HG02678 (cell line): ENCODE data around the gene PVALEF.

ENCODE experiments used
- ATAC-seq: cut with Tn5 transposase; IDR thresholded peaks from one replicate; pipeline ENCODE4 v1.9.1; 2021; ENCODE audit warnings: mild to moderate bottlenecking, moderate library complexity; ENCODE audit not compliant: unreplicated experiment

The PVALEF gene

DNA sequence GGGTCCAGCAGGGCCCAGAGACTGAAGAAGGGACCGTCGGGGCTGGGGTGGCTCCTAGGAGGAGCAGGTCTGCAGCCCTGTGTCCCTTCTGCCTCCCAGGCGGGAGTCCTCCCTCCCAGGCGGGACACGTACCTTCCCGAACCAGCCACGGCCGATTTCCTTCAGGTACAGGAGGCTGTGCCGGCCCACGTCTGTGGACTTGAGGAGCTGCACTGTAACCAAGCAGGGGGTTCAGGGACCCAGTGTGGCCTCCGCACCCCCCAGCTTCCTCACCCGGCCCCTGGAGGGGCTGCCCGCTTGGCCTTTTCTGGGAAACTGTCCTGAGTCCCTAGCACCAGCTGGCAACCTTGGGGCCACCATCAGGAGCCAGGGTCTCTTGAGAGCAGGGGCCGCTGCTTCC is 37.0 kb upstream of the PVALEF start:
- no peak for ATAC-seq

DNA sequence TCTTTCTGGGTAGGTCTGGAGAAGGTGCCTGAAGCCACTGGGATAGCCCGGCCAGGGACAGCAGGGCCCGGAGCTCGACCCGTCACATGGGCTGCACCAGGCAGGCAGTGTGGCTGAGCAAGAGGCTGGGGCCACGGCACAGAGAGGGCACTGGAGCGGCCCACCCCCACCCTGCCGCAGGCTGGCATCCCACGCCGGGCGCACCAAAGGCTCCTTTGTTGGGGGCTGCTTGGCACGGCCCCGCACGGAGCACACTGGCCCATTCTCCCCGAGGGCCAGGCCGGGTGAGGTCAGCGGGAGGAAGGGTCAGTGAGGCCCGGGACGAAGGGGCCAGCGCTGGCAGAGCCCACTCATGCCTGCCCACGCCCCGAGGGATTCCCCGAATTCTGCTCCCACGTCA is 36.5 kb upstream of the PVALEF start:
- ATAC-seq: no peak

DNA sequence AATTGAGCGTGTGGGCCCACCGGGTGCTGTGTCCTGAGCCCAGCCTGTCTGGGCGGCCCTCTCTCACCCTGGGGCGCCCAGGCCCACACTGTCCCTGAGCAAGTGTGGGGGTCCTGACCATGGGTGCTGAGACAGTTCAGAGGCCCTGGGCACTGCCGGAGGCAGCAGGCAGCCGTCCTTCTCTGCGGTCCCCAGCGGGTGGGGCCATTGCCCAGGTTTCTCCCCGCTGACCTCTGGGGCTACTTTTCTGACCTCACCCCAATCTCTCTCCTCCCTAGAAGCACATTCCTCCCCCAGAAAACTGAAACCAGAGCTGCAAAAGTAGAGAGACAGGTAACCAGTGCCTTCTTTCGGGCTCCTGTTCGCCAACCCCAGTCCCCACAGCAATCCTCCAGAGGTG is 36.0 kb upstream of the PVALEF start:
- no peak for ATAC-seq

DNA sequence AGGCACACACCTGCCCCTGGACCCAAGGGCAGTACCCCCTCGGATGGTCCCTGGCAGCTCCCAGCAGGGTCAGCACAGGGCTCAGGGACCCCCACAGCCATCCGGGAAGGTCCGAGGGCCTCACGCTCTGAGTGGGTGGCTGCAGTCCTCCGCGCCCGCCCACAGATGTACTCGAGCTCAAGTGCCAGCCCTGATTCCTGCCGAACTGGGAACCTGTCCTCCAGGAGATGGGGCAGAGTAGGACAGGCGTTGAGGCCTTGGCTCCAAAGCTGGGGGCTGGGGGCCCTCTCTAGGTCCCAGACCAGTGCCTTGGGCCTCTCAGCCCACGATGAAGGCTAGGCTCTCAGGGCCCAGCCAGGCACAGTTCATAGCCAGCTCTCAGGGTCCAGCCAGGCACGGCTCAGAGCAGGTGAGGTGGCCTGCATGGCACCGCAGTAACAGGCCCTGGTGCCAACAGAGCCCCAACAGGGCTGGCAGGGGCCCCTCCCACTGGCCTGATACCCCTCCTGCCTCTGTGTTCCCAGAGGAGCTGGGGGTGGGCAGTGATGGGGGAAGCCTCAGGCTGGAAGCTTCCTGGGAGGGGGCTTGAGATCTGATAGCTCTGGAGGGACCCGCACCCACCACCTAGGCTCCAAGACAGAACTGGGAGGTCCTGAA is 35.5 kb upstream of the PVALEF start:
- no peak for ATAC-seq

DNA sequence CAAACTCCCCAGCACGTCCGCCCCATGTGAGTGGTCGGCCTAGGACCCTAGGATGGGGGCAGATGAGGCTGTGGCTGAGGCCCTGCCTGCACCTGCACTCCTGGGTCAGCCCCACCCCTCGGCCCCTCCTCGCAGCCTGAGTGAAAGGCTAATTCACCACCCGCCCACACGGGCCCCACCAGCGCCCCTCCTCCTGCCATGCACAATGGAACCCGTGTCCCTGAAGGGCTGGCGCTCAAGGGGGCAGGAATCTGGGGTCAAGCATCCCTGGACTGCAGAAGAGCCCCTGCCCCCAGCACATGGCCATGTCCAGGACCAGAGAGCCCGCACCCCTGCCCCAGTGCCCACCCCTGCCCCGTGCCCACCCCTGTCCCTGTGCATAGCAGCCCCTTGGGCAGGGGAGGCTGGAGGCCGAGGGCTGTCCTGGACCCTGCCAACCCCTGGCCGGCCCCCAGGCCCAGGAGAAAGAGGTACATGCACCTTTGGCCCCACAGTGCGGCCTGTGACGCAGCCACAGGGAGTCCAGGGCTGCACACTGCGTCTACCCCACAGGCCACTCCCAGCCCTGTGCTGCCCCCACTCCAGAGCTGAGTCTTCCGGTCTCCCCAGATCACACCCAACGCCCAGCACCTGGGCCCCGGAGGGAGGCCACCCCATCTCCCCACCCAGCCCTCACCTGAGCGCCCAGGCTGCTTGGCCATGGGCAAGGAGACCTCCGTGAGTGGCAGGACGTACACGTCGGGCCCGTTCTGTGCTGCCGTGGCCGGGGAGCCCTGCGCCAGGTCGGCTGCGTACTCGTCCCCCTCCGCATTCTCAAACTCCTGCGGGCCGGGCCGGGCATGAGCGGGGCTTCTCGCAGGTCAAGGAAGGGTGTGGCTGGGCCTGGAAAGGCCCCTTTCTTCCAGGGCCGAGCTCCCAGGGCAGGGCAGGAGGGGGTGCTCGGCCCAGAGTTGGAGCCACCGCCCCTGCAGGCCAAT is 34.6 kb upstream of the PVALEF start:
- ATAC-seq: no peak

DNA sequence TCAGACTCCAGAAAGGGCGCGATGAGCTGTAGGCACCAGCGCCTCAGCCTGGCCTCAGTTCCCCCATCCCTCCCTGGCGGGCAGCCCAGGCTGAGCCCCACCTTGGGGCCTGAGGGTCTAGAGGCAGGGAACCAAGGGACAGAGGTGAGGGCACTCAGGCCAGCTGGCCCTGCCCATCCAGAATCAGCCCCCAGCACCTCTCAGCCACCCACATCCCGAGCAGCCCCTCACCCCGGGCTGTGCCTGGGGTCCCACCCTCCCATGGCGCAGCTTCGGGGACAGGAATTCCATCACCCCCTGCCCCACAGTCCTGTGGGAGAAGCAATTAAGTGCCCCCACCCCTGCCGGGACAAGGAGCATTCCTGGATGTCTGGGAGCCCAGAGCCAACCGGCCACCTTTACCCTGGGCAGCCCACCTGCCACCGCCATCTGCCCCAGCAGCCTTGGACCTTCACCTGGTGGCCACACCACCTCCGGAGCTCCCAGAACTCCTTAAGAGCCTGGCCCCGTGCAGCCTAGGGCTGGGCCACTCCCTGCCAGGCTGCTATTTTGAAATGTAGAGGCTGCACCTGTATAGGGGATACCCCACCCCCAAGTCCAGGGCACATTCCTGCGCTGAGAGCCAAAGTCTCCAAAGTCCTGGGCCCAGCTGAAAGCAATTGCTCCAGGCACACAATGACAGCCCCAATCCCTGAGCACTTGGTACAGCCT is 33.7 kb upstream of the PVALEF start:
- ATAC-seq: no peak

DNA sequence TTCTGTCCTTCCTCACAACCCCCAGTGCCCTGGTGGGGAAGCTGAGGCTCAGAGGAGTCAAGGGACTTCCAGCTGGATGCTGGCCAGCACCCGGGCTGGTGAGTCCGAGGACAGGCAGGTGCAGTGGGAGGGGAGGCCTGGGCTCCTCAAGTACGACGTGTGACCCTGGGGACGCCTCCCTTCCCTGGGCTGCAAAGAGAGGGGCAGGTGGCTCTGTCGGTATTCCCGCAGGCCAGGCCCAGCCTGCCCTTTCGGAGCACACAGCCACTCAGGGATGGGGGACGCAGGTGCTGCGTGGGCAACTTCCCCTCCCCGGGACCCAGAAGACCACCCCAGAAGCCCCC is 33.1 kb upstream of the PVALEF start:
- no peak for ATAC-seq

DNA sequence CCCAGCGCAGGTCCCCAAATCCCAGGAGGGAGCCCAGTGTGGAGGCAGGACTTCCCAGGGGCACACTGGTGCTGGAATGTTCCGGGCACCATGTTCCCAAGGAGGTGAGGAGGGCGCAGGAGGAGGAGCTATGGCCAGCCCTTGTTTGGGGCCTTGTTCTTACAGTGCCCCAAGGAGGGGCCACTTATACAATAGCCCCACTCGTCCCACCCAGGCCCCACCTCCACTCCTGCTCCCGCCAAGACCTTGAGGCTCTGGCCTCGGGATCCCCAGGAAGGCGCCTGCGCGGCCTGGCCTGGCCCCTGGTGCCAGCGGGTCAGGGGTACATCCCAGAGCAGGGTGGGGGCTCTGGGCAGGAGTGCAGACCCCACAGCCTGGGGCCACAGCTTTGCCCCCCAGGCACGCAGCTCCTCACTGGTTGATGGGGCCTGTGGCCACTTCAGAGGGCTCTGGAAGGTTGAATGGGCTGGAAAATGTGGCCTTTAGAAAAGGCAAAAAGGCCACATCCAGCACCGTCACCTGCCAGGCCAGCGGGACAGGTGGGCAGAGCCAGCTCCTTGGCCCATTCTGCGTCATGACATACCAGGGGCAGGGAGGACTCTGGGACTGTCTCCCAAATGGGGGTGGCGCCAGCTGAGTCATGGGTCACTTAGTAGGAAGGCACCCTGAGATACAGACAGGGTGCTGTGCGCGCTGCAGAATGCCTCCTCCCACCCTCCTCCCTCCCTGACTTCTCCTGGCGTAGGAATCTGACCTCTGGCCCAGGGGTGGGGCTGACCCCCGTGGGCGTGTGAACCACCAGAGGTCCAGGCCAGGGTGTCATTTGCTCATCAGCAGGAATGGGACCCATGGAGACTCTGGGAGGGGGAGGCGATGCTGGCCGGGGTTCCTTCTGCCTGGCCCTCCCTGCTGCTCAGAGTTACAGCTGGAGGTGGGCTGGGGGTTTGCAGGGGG is 32.3 kb upstream of the PVALEF start:
- no peak for ATAC-seq

DNA sequence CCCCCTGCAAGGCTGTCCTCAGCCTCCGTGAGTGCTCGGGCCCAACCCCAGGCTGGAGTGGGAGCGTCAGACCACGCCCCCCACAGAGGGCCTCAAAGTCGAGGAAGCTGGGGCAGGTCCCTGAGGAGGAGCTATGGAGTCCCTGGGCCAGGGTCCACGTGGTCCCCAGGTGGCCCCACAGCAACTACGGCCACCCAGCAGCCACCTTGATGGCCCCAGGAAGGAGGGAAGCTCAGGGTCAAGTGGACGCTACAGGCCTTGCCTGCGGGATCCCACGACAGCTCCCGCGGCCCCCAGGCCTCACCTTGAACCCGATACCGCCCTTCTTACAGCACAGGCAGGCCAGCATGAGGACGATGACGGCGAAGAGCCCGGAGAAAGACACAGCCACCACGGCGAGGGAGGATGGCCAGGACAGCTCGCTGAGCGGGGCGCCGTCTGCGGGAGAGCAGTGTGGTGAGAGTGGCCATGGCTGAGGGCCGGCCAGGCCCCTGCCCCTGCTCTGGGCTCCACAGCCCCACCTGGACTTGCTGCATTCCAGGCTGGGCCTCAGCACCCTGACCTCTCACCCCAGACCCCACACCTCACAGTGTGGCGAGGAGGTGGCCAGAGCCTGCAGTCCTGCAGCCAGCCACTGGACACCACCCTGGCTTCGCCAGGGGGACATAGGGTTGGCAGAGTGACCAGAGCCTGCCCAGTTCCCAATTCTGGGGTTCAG is 31.1 kb upstream of the PVALEF start:
- no peak for ATAC-seq

DNA sequence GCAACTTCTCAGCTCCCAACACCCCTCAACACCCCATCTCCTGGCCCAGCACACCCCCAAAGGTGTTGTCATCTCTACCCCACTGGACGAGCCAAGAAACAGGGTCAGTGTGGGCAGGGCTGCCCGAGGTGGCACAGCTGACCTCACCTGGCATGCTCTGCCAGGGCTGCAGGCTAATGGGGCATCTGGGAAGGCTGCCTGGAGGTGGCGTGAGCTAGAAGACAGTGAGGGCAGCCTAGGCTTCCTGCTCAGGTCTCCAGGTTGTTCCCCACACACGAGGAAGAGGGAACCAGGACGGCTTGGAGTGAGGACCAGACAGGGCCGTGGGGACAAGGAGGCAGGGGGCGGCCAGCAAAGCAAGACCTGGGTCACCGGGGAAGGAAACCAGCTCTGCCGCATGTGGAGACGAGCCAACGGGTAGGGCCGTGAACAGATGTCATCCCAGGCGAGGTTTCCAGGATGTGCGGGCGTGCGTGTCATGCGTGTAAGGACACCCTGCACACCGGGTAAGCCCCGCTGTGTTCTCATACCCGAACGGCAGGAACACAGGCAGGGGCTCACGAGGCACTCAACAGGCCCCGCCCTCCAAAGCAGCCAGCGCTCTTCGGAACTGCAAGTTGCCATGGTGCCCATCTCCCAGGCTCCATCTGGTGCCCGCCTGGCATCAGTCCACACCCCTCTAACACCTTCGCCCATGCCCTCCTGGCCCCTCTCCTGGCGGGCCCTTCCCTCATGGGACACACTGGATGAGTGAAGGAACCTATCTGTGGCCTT is 29.6 kb upstream of the PVALEF start:
- no peak for ATAC-seq

DNA sequence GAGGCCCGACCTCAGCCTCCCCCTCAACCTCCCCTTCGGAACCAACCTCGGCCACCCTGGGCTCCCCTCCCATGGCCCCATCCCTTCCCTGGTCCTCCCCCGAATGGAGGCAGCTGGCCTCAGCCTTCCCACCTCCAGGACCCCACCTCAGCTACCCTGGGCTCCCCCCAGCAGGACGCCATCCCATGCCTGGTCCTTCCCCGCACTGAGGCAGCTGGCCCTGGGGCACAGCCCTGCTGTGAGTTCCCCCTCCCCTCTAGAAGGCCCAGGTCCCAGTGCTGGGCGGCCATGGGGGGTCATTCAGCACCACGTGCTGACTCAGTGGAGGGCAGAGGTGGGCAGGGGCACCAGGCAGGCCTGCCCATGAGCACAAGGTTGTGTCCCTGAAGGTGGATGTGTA is 28.9 kb upstream of the PVALEF start:
- ATAC-seq: no peak

DNA sequence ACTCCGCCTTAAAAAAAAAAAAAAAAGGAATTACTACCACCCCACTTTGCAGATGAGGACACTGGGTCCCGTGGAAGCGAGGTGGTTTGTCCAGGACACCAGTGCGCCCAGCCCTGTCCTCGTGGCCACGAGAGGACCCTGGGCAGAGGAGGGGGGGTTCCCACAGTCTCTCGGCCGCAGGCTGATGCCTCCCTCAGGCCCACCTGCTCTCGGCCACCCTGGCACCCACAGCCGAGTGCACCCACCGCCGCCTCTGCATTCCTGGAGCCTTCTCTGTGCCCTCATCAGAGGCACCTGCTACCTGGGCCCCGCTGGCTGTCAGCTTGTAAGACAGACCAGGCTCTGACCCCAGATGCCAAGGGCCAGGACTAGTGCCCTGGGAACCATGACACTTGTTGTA is 28.1 kb upstream of the PVALEF start:
- ATAC-seq: no peak

DNA sequence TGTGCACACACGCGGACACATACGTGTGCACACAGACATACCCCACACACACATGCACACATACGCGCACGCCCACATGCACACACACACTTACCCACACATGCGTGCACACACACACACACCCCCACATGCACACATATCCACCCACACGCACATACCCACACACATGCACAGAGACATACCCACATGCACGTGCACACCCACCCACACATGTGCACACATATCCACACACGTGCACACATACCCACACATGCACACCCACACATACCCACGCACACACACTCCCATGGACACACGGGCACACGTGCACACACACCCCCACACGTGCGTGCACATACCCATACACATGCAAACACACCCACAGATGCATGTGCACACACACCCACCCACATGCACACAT is 27.2 kb upstream of the PVALEF start:
- no peak for ATAC-seq

DNA sequence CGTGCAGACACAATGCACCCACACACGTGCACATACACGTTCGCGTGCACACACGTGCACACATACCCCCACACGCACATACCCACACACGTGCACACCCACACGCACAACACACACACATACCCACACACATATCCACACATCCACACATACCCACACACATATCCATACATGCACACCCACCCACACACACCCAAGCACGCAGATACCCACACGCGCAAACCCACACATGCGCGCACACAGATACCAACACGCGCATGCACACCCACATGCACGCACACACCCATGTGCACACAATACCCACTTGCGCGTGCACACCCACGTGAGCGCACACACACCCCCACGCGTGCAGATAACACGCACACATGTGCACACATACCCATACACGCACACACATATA is 26.8 kb upstream of the PVALEF start:
- ATAC-seq: no peak

DNA sequence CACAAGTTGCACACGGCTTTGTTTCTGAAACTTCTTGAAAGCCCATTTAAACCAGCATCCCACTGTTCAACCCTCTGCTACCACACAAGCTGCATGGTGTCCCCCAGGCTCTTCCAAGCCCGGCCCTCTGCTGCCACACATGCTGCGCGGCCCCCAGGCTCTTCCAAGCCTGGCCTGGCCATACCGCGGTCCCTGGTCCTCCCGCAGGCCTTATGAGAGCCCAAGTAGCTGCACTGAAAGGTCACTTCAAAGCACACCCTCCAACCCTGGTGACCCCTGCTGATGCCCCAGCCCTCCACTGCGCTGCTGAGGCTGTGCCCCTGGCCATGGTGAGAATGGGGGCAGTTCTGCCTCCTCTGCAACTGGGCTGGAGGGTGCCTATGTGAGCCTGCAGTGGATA is 25.9 kb upstream of the PVALEF start:
- ATAC-seq: no peak

DNA sequence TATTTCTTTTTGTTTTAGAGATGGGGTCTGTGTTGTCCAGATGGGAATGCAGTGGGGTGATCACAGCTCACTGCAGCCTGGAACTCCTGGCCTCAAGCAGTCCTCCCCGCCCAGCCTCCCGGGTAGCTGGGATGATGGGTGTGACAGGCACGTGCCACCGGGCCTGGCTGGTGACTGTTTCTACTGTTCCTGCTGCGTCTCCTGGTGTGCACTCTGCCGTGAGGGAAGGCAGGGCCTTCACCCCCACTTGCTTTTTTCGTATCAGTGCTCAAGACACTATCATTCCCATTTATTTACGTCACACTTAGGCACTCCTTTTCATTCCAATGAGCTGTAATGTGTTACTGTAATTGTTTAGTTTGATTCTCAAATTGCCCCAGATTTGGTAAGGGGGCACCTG is 25.3 kb upstream of the PVALEF start:
- ATAC-seq: no peak

DNA sequence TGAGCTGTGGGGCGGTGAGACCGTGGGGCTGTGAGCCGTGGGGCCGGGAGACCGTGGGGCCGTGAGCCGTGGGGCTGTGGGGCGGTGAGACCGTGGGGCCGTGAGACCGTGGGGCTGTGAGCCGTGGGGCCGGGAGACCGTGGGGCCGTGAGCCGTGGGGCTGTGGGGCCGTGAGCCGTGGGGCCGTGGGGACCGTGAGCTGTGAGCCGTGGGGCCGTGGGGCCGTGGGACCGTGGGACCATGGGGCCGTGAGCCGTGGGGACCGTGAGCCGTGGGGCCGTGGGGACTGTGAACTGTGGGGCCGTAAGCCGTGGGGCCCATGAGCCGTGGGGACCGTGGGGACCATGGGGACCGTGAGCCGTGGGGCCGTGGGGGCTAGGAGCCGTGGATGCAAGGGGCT is 24.6 kb upstream of the PVALEF start:
- ATAC-seq: no peak

DNA sequence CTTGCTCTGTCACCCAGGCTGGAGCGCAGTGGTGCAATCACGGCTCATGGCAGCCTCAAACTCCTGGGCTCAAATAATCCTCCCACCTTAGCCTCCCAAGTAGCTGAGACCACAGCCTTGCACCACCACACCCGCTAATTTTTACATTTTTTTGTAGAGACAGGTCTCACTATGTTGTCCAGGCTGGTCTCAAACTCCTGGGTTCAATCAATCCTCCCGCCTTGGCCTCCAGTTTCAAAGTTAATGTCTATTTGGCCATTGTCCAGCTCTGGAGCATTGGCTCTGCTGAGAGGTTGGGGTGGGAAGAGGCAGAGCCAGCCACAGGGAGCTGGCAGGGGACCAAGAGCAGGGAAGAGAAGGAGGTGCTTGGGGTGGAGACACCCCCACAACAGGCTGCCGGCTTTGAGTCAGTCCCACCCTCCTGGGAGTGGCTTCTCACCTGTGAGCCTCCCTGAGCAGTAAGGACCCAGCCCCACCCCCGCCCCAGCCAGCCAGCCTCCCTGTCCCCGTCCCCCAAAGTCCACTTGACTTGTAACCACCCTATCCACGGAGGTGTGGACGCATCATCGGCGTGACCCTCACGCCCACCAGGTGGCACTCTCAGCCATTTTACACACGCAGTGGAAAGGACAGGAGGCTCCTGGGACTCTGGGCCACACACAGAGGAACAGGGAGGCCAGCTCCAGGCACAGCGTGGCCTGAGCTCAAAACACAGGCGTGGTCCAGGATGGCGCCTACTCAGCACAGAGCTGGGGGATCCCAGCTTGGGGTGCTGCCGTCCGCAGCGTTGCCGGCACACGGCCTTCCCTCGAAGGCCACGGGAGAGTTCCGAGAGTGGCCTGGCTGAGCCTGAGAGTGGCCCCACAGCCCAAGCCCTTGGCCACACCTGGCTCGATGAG is 22.8 kb upstream of the PVALEF start:
- ATAC-seq: no peak

DNA sequence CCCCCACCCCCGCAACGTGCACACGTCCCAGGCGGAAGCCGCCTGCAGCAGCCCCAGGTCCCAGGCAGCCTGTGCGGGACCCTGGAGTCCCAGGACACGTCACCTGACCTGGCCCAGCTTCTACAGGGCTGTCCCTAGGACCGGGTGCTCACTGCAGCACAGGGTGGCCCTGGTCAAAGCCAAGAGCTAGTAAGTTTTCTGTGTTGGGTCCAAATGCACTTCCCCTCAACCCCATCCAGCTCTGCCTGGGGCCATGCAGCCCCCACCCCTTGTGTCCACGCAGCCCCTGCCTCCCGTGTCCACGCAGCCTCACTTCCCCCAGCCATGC is 22.1 kb upstream of the PVALEF start:
- ATAC-seq: no peak
